K562 (cell line): Measurements from ENCODE around the gene TOGARAM2. TPM values are rescaled to one million over a fixed set of nuclear protein-coding genes. Genes with fewer than 3 reads are reported as not detected.

Source experiments
- ATAC-seq: fragments of 200-7000 bp; cut with Tn5 transposase; 3 replicates; pipeline ENCODE4 v1.9.1; 2020; ENCODE audit warnings: moderate library complexity
- BruUV-seq: library from RNA; stranded (reverse); fragments of 400-500 nt; replicated peaks from 2 replicates; lab custom pipeline; 2021; lab: Mats Ljungman, UMichigan
- CTCF ChIA-PET: fragments of 300-600 bp; formaldehyde crosslinking; extraction: SDS; loops from one replicate; lab custom pipeline; 2021; ENCODE audit warnings: low intra/inter-chr PET ratio; lab: Yijun Ruan, JAX
- POLR2A ChIA-PET: fragments of 300-600, 350-650 bp; sonication (Branson Sonifier 250); formaldehyde crosslinking; extraction: SDS; loops from one replicate; lab custom pipeline; 2021; ENCODE audit warnings: antibody characterized with exemption, inconsistent platforms; lab: Yijun Ruan, JAX
- DNase-seq, 4 experiments: peaks; one replicate each; pipeline versions ENCODE4 v3.0.0 to v3.0.0-alpha.2; 2011 to 2018; ENCODE audit warnings: low spot score in 3 of 4, mixed read lengths in 3 of 4; ENCODE audit errors: extremely low read depth in 1 of 4
- FAIRE-seq: peaks from 2 replicates; lab custom pipeline; 2011; peaks lifted over from hg19 to GRCh38; lab: Jason Lieb, UNC
- H2AFZ ChIP-seq: 2 replicates; pipeline ENCODE4 v1.6.0; 2011; ENCODE audit warnings: low read depth, low read length, control low read depth, inconsistent platforms
- H3K27ac ChIP-seq: fragments of 200-600 bp; 3 replicates; pipeline ENCODE4 v1.8.0; 2011; ENCODE audit warnings: low read depth, mild to moderate bottlenecking, control low read depth, inconsistent platforms, low read length, moderate library complexity, mixed read lengths; ENCODE audit errors: extremely low read depth
- H3K27me3 ChIP-seq, 2 experiments: fragments of 300-600 bp in 1 of 2; 2 replicates in 1 of 2; 3 replicates in 1 of 2; pipeline versions ENCODE4 v1.6.0 to v1.8.0; 2011; ENCODE audit warnings: inconsistent platforms in 2 of 2, low read length in 2 of 2, mild to moderate bottlenecking in 1 of 2, mixed read lengths in 1 of 2, moderate library complexity in 1 of 2; ENCODE audit not compliant: control insufficient read depth in 2 of 2, insufficient read depth in 2 of 2
- H3K36me3 ChIP-seq: fragments of 300-600 bp; 3 replicates; pipeline ENCODE4 v1.8.0; 2011; ENCODE audit warnings: mild to moderate bottlenecking, low read length, inconsistent platforms; ENCODE audit not compliant: control insufficient read depth, insufficient read depth
- H3K4me1 ChIP-seq, 2 experiments: fragments of 200-600 bp in 1 of 2; replicated peaks in 1 of 2; 2 replicates in 1 of 2; 3 replicates in 1 of 2; pipeline versions ENCODE4 v1.5.1 to v1.8.0; 2011; ENCODE audit warnings: inconsistent platforms in 2 of 2, low read length in 2 of 2, mild to moderate bottlenecking in 1 of 2, mixed read lengths in 1 of 2, moderate library complexity in 1 of 2; ENCODE audit not compliant: control insufficient read depth in 2 of 2, insufficient read depth in 2 of 2
- H3K4me2 ChIP-seq: 2 replicates; pipeline ENCODE4 v1.6.1; 2011; ENCODE audit warnings: low read length, control low read depth, inconsistent platforms, mixed read lengths; ENCODE audit not compliant: insufficient read depth
- H3K4me3 ChIP-seq: fragments of 200-600 bp; sonication (generic), shearing (Covaris generic); 2 replicates; pipeline ENCODE4 v1.5.1; 2016; ENCODE audit warnings: control low read depth, inconsistent platforms
- H3K79me2 ChIP-seq: fragments of 200-600 bp; 3 replicates; pipeline ENCODE4 v1.8.0; 2011; ENCODE audit warnings: low read length, inconsistent platforms; ENCODE audit not compliant: control insufficient read depth, insufficient read depth
- H3K9ac ChIP-seq, 2 experiments: 2 replicates each; pipeline versions ENCODE4 v1.6.0 to v1.6.1; 2011; ENCODE audit warnings: low read depth in 2 of 2, low read length in 2 of 2, control low read depth in 1 of 2, inconsistent platforms in 1 of 2, mild to moderate bottlenecking in 1 of 2, mixed read lengths in 1 of 2; ENCODE audit not compliant: insufficient read depth in 1 of 2
- H3K9me1 ChIP-seq: one replicate; pipeline ENCODE4 v1.6.0; 2011; ENCODE audit warnings: inconsistent platforms, mild to moderate bottlenecking, low read length, moderate library complexity; ENCODE audit not compliant: control insufficient read depth, insufficient read depth
- H3K9me3 ChIP-seq: replicated peaks from 2 replicates; pipeline ENCODE4 v1.5.1; 2011; ENCODE audit warnings: low read depth, low read length, inconsistent platforms; ENCODE audit not compliant: control insufficient read depth, insufficient read depth
- H4K20me1 ChIP-seq: replicated peaks from 2 replicates; pipeline ENCODE4 v1.6.1; 2011; ENCODE audit warnings: low read length, inconsistent platforms, mixed read lengths; ENCODE audit not compliant: control insufficient read depth, insufficient read depth
- ARID4B ChIP-seq: sonication (generic); formaldehyde crosslinking; IDR thresholded peaks from 2 replicates; pipeline ENCODE4 v1.8.0; 2022; ENCODE audit warnings: mild to moderate bottlenecking, missing genetic modification reagents
- CREB3L1 ChIP-seq: fragments of 450-650 bp; IDR thresholded peaks from 2 replicates; pipeline ENCODE4 v1.6.1; 2014; ENCODE audit warnings: low read depth, mild to moderate bottlenecking, moderate library complexity, borderline replicate concordance
- MIER1 ChIP-seq: fragments of 450-650 bp; IDR thresholded peaks from 2 replicates; pipeline ENCODE4 v1.6.1; 2016; ENCODE audit warnings: antibody characterized with exemption, mild to moderate bottlenecking, low read depth
- NR0B1 ChIP-seq: fragments of 450-650 bp; IDR thresholded peaks from one replicate; pipeline ENCODE4 v1.6.1; 2018; ENCODE audit warnings: mild to moderate bottlenecking, moderate library complexity; ENCODE audit not compliant: partially characterized antibody
- SAFB ChIP-seq: fragments of 200-400 bp; formaldehyde crosslinking; IDR thresholded peaks from 2 replicates; pipeline ENCODE4 v1.6.1; 2017; ENCODE audit warnings: low read depth, low read length, borderline replicate concordance
- WGBS: fragments of 100-300 bp; shearing (Covaris generic); methylation state at CpG from one replicate; pipeline ENCODE4 v1.1.6; 2016; ENCODE audit warnings: low coverage, mixed read lengths; ENCODE audit not compliant: insufficient coverage; ENCODE audit errors: missing lambda C conversion rate; 5-methylcytosine and 5-hydroxymethylcytosine counted together
- in situ Hi-C: fragments of 300-500 bp; cut with MboI; formaldehyde crosslinking; loops from 4 replicates; pipeline ENCODE4 v1.15.0; 2018; ENCODE audit warnings: inconsistent platforms, mixed read lengths
- intact Hi-C: fragments of 100-400 bp; cut with micrococcal nuclease; formaldehyde crosslinking; loops from 2 replicates; pipeline ENCODE4 v1.14.2; 2022
- polyA plus RNA-seq, 8 experiments: library from polyadenylated mRNA; depleted of rRNA in 4 of 8; stranded (reverse) in 5 of 8; unstranded in 3 of 8; fragments of >200 nt; fragmentation: Nextera tagmentation in 2 of 8; fragmentation: Illumina TruSeq in 1 of 8; extraction: Ambion mirVana in 2 of 8; extraction: Trizol in 1 of 8; gene quantifications; 2 replicates each; pipeline versions ENCODE4 v1.2.1 to v1.2.3, GENCODE V29; 2011 to 2014; ENCODE audit warnings: inconsistent platforms in 1 of 8, missing spikeins in 1 of 8
- total RNA-seq, 7 experiments: library from RNA; depleted of rRNA in 6 of 7; stranded (reverse); fragments of >200 nt in 6 of 7; fragmentation: Illumina TruSeq in 2 of 7; extraction: Trizol in 2 of 7; gene quantifications; 2 replicates each; pipeline versions ENCODE4 v1.2.1 to v1.2.3, GENCODE V29; 2011 to 2021; ENCODE audit warnings: low replicate concordance in 1 of 7

TOGARAM2 gene
- total and polyA plus RNA-seq, 9 of the 15 experiments (the other 6 are each of a cell fraction or from before 2014, with no cell fraction given), result not detected

- H3K9ac ChIP-seq, result no peak overlapping the region
Observed at GRCh38 chr2:29017716-29018435, 36.8 kb downstream of the TOGARAM2 start.

GRCh38 chr2:29021886-29022285, 40.8 kb downstream of the TOGARAM2 start:
- Histone ChIP-seq H3K9ac (no peak overlapping the region), H3K79me2 (no peaks in the 10 kb centered on the region), H3K9me1 (peaks cover 4% of the 10 kb centered on the region), H3K36me3 (no peaks in the 10 kb centered on the region), H3K4me3 (no peak overlapping the region), H3K4me2 (no peak overlapping the region), H3K27me3 (peaks cover 26 to 84% of the 10 kb centered on the region in 2 experiments), H3K27ac (no peak overlapping the region), H3K4me1 (0 out of 5 replicates have a peak, but pooled peaks cover 0 to 2% of the 10 kb centered on the region in 2 experiments), H2AFZ (no peak overlapping the region), H4K20me1 (peaks cover 15% of the 10 kb centered on the region; the same call in 1 of the 2 replicates), H3K9me3 (no peaks in the 10 kb centered on the region)
- 3% methylated on average over 10 of the region's 11 CpGs for WGBS
- POLR2A ChIA-PET, result no interaction called here
- FAIRE-seq (no peak), ATAC-seq (no peak), DNase-seq (no peak)
- CTCF ChIA-PET, result no interaction called here
- in situ Hi-C loops (no loop called here), intact Hi-C loops (no loop called here)
- no TSS peak for BruUV-seq
- TF ChIP-seq SAFB (no peak), NR0B1 (no peak), CREB3L1 (no peak), ARID4B (CRISPR knock-in tag) (no peak)

More at GRCh38 chr2:29017716-29018435, 36.8 kb downstream of the TOGARAM2 start:
- ATAC-seq (no peak), DNase-seq (no peak), FAIRE-seq (no peak)
- H3K4me3 ChIP-seq, result no peak overlapping the region
- no peak overlapping the region for H3K4me2 ChIP-seq
- intact Hi-C loops, result no loop called here
- H3K4me1 ChIP-seq, result no peaks in the 10 kb centered on the region; a peak in 1 of 5 replicates
- H3K9me1 ChIP-seq, result peaks cover 4% of the 10 kb centered on the region
- H4K20me1 ChIP-seq, result peaks cover 13% of the 10 kb centered on the region; the same call in 1 of the 2 replicates
- H3K27ac ChIP-seq, result no peak overlapping the region
- ChIA-PET POLR2A (interaction anchor here (1.4 kb wide), 1 partner anchor 9 kb away, joined by 4 read pairs; no protein-coding TSS in a partner anchor), CTCF (no interaction called here)
- no TSS peak for BruUV-seq
- no peak overlapping the region for H2AFZ ChIP-seq
- in situ Hi-C loops, result no loop called here
- no peak for TF ChIP-seq MIER1
- H3K79me2 ChIP-seq, result no peaks in the 10 kb centered on the region
- no peaks in the 10 kb centered on the region for H3K36me3 ChIP-seq
- WGBS, result under 1% methylated on average over 19 of the region's 19 CpGs
- H3K9me3 ChIP-seq, result no peaks in the 10 kb centered on the region
- H3K27me3 ChIP-seq, result peaks cover 49 to 90% of the 10 kb centered on the region in 2 experiments
